Measurements from ENCODE around the gene DMD. TPM values are rescaled to one million over a fixed set of nuclear protein-coding genes. Genes with fewer than 3 reads are reported as not detected.
"Not testable (repeated sequence)": the region's sequence is repeated elsewhere in the genome, so short reads cannot be mapped to it uniquely, and the experiment has no call there.

The DMD gene
- total and polyA plus RNA-seq, 3 experiments from 2014 or later = 0.03 to 0.48 (median 0.40) TPM

- H3K27ac Mint-ChIP-seq = no peak overlapping the region
Observed at GRCh38 chrX:33195698-33196097, 15.7 kb downstream of the DMD start.

DNA sequence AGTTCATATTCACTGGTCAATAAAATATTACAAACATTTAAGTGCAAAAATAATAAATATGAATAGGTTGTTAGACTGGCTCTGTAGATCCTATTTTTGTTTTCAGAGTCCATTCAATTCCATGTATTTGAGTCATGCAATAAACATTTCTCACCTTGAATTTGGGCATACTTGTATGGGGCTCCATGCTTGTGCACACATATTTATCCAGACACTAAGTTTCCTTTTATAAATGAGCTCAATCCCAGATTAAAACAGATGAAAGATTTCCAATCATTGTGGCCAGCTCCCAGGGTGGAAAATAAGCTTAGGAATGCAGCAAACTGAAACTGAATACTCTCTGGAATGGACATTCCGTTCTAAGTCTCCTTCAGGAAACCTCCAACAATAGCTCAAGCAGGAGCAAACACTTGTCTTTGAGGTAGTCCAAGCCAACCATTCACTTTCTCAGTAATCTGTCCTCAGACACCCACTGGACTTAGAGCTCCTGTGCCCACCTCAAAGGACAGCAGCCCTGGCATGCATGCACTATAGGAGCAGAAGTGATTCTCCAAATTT is 16.4 kb downstream of the DMD start:
- ChIA-PET CTCF (no interaction called here), POLR2A (no interaction called here)
- no peak for DNase-seq
- H3K27ac ChIP-seq (ENCODE audit: low read depth, low read length) = no peak overlapping the region
- no peak overlapping the region for H3K4me3 ChIP-seq (ENCODE audit: low read length)
- Mint-ChIP-seq H3K36me3 (no peaks in the 10 kb centered on the region), H3K4me3 (no peak overlapping the region), H3K27ac (no peak overlapping the region), H3K9me3 (peaks cover 0 to 7% (median 3%) of the 10 kb centered on the region in 5 donors), H3K4me1 (no peaks in the 10 kb centered on the region), H3K27me3 (peaks cover 0 to 4% of the 10 kb centered on the region in 2 donors)
- H3K36me3 ChIP-seq (ENCODE audit: insufficient read depth, low read length) = no peaks in the 10 kb centered on the region
- no peaks in the 10 kb centered on the region for H3K27me3 ChIP-seq (ENCODE audit: insufficient read depth, low read length, poor library complexity, severe bottlenecking)
- H3K4me1 ChIP-seq (ENCODE audit: insufficient read depth, low read length) = no peaks in the 10 kb centered on the region
- no peaks in the 10 kb centered on the region for H3K9me3 ChIP-seq (ENCODE audit: low read length)

More at GRCh38 chrX:33195698-33196097, 15.7 kb downstream of the DMD start:
- no peaks in the 10 kb centered on the region for H3K36me3 ChIP-seq (ENCODE audit: insufficient read depth, low read length)
- H3K9me3 ChIP-seq (ENCODE audit: low read length) = no peaks in the 10 kb centered on the region
- no peaks in the 10 kb centered on the region for H3K27me3 ChIP-seq (ENCODE audit: insufficient read depth, low read length, poor library complexity, severe bottlenecking)
- ChIA-PET CTCF (no interaction called here), POLR2A (no interaction called here)
- no peak overlapping the region for H3K4me3 ChIP-seq (ENCODE audit: low read length)
- Mint-ChIP-seq H3K27me3 (peaks cover 0 to 4% of the 10 kb centered on the region in 2 donors), H3K36me3 (no peaks in the 10 kb centered on the region), H3K4me1 (no peaks in the 10 kb centered on the region), H3K4me3 (no peak overlapping the region), H3K9me3 (peaks cover 0 to 7% (median 3%) of the 10 kb centered on the region in 5 donors)
- H3K27ac ChIP-seq (ENCODE audit: low read depth, low read length) = no peak overlapping the region
- no peaks in the 10 kb centered on the region for H3K4me1 ChIP-seq (ENCODE audit: insufficient read depth, low read length)
- DNase-seq = no peak

DNA sequence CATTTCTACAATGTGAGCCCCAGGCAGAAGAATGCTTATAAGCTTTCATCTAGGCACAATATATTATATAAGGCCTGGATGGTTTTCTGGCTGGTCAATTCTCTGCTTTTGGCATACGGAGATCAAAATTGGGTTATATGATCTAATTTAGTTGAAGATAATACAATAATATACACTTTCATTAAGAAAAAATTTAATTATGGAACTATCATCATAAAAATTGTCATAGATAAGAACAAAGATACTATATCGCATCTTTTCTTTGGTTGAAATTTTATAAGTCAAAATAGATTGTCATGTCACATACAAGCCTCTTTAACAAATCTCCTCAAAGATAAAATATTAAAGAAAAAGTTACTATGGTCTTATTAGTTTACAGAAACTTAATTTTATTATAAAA is 17.1 kb downstream of the DMD start:
- Mint-ChIP-seq H3K27me3 (peaks cover 0 to 4% of the 10 kb centered on the region in 2 donors), H3K27ac (no peak overlapping the region), H3K36me3 (no peaks in the 10 kb centered on the region), H3K9me3 (peaks cover 0 to 5% (median 2%) of the 10 kb centered on the region in 5 donors), H3K4me3 (no peak overlapping the region), H3K4me1 (no peaks in the 10 kb centered on the region)
- no peaks in the 10 kb centered on the region for H3K36me3 ChIP-seq (ENCODE audit: insufficient read depth, low read length)
- POLR2A ChIA-PET = no interaction called here
- H3K9me3 ChIP-seq (ENCODE audit: low read length) = no peaks in the 10 kb centered on the region
- H3K27ac ChIP-seq (ENCODE audit: low read depth, low read length) = no peak overlapping the region
- H3K4me3 ChIP-seq (ENCODE audit: low read length) = no peak overlapping the region
- CTCF ChIA-PET = no interaction called here
- H3K27me3 ChIP-seq (ENCODE audit: insufficient read depth, low read length, poor library complexity, severe bottlenecking) = no peaks in the 10 kb centered on the region
- H3K4me1 ChIP-seq (ENCODE audit: insufficient read depth, low read length) = no peaks in the 10 kb centered on the region
- no peak for DNase-seq

GRCh38 chrX:33190016-33190415 is 21.3 kb downstream of the DMD start:
- Mint-ChIP-seq H3K9me3 (no peaks in the 10 kb centered on the region), H3K36me3 (no peaks in the 10 kb centered on the region), H3K4me3 (no peak overlapping the region), H3K27me3 (no peaks in the 10 kb centered on the region), H3K4me1 (no peaks in the 10 kb centered on the region), H3K27ac (no peak overlapping the region)
- Histone ChIP-seq H3K4me3 (ENCODE audit: low read length) (no peak overlapping the region), H3K36me3 (ENCODE audit: insufficient read depth, low read length) (no peaks in the 10 kb centered on the region), H3K27ac (ENCODE audit: low read depth, low read length) (no peak overlapping the region), H3K27me3 (ENCODE audit: insufficient read depth, low read length, poor library complexity, severe bottlenecking) (no peaks in the 10 kb centered on the region), H3K4me1 (ENCODE audit: insufficient read depth, low read length) (no peaks in the 10 kb centered on the region), H3K9me3 (ENCODE audit: low read length) (no peaks in the 10 kb centered on the region)
- ChIA-PET POLR2A (no interaction called here), CTCF (no interaction called here)
- no peak for DNase-seq

DNA sequence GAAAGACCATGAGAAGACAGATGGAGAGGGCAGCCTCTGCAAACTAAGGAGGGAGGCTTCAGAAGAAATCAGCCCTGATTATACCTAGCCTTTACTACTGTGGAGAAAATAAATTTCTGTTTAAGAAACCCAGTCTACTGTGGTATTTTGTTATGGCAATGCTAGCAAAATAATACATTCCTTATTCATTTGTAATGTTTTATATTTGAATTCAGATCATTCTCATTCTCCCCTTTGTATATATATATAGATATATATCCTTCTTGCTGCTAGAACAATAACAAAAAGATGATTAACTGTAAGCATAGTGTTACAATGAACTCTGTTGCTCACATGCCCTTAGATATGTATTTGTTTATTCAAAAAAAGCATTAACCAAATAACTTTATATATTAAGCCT is 22.5 kb downstream of the DMD start:
- ChIA-PET POLR2A (no interaction called here), CTCF (no interaction called here)
- Mint-ChIP-seq H3K4me1 (no peaks in the 10 kb centered on the region), H3K27me3 (no peaks in the 10 kb centered on the region), H3K27ac (no peak overlapping the region), H3K4me3 (no peak overlapping the region), H3K36me3 (no peaks in the 10 kb centered on the region), H3K9me3 (no peaks in the 10 kb centered on the region)
- H3K9me3 ChIP-seq (ENCODE audit: low read length) = no peaks in the 10 kb centered on the region
- no peak overlapping the region for H3K27ac ChIP-seq (ENCODE audit: low read depth, low read length)
- H3K4me1 ChIP-seq (ENCODE audit: insufficient read depth, low read length) = no peaks in the 10 kb centered on the region
- no peaks in the 10 kb centered on the region for H3K36me3 ChIP-seq (ENCODE audit: insufficient read depth, low read length)
- DNase-seq = no peak
- no peak overlapping the region for H3K4me3 ChIP-seq (ENCODE audit: low read length)
- H3K27me3 ChIP-seq (ENCODE audit: insufficient read depth, low read length, poor library complexity, severe bottlenecking) = no peaks in the 10 kb centered on the region

DNA sequence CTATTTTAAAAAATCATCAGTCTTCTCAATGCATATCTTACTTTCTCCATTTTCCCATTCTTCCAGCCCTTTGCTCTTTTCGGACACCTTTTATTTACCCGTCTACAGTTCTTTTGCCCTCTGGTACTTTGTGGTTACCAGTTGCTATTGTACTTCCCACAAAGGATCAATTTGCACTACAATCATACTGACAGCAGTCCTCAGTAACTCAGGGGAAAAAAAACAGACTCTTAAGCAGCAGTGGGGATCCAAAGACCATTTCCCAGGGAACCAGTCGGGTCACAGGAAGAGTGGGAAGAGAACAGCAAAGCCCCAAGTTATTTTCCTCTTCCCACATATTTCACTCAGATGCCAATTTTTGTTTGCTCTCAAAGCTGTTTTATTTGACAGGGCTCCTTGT is 23.1 kb downstream of the DMD start:
- Histone ChIP-seq H3K4me1 (ENCODE audit: insufficient read depth, low read length) (no peaks in the 10 kb centered on the region), H3K36me3 (ENCODE audit: insufficient read depth, low read length) (no peaks in the 10 kb centered on the region), H3K27me3 (ENCODE audit: insufficient read depth, low read length, poor library complexity, severe bottlenecking) (no peaks in the 10 kb centered on the region), H3K4me3 (ENCODE audit: low read length) (no peak overlapping the region), H3K9me3 (ENCODE audit: low read length) (no peaks in the 10 kb centered on the region), H3K27ac (ENCODE audit: low read depth, low read length) (no peak overlapping the region)
- DNase-seq = no peak
- Mint-ChIP-seq H3K36me3 (no peaks in the 10 kb centered on the region), H3K4me1 (no peaks in the 10 kb centered on the region), H3K9me3 (no peaks in the 10 kb centered on the region), H3K27ac (no peak overlapping the region), H3K4me3 (no peak overlapping the region), H3K27me3 (no peaks in the 10 kb centered on the region)
- POLR2A ChIA-PET = no interaction called here
- CTCF ChIA-PET = no interaction called here

- DNase-seq; H3K27ac Mint-ChIP-seq; H3K9me3 ChIP-seq (ENCODE audit: low read length); H3K36me3 ChIP-seq (ENCODE audit: insufficient read depth, low read length); H3K27me3 Mint-ChIP-seq; H3K36me3 Mint-ChIP-seq; CTCF ChIA-PET; H3K9me3 Mint-ChIP-seq; H3K4me3 ChIP-seq (ENCODE audit: low read length); POLR2A ChIA-PET; H3K27ac ChIP-seq (ENCODE audit: low read depth, low read length); H3K4me1 Mint-ChIP-seq; H3K4me3 Mint-ChIP-seq; H3K4me1 ChIP-seq (ENCODE audit: insufficient read depth, low read length); H3K27me3 ChIP-seq (ENCODE audit: insufficient read depth, low read length, poor library complexity, severe bottlenecking): not testable (repeated sequence)
Observed at GRCh38 chrX:33184803-33185202, 26.5 kb downstream of the DMD start.

DNA sequence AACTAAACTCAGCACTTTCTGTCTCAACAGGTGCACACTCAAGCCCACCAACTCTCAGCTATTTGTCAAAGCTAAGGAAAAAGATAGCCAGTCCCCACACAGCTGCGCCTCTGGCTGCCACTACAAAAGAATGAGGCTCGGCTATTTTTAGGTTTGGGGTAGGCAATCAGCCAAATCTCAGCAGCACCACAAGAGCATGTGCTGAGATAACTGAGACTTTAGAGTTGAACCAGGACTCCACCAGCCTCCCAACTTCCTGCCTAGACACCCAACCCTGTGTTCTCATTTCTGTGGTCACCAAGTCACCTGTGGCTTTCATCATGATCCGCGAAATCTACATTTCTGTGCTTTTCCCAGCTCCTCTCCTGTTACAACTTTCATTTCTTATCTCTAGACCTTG is 28.0 kb downstream of the DMD start:
- CTCF ChIA-PET = no interaction called here
- H3K4me3 ChIP-seq (ENCODE audit: low read length) = no peak overlapping the region
- no peak overlapping the region for H3K27ac Mint-ChIP-seq
- H3K4me1 Mint-ChIP-seq = no peaks in the 10 kb centered on the region
- peaks cover 0 to 5% (median 4%) of the 10 kb centered on the region in 5 donors for H3K9me3 Mint-ChIP-seq
- peaks cover 0 to 2% of the 10 kb centered on the region in 2 donors for H3K27me3 Mint-ChIP-seq
- POLR2A ChIA-PET = no interaction called here
- no peak overlapping the region for H3K4me3 Mint-ChIP-seq
- H3K27me3 ChIP-seq (ENCODE audit: insufficient read depth, low read length, poor library complexity, severe bottlenecking) = no peaks in the 10 kb centered on the region
- H3K4me1 ChIP-seq (ENCODE audit: insufficient read depth, low read length) = no peaks in the 10 kb centered on the region
- no peaks in the 10 kb centered on the region for H3K9me3 ChIP-seq (ENCODE audit: low read length)
- H3K27ac ChIP-seq (ENCODE audit: low read depth, low read length) = no peak overlapping the region
- no peaks in the 10 kb centered on the region for H3K36me3 ChIP-seq (ENCODE audit: insufficient read depth, low read length)
- no peaks in the 10 kb centered on the region for H3K36me3 Mint-ChIP-seq
- DNase-seq = no peak

DNA sequence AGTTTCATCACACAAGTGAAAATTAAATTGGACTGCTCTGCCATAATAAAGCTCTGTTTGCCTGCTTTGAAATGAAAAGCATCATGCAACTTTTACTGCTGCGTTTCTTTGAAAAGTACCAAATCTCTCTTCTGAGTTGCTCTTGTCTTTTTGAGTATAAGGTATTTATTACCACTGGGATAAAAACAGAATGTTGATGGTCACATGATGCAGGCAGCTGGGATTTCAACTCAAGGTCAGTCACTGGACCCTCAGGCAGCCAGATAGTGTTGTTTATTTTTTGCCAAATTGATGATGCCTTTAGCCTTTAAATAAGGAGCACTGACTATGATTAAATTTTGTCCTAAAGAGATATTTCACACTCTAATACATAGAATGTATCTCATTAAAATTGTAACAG is 32.7 kb downstream of the DMD start:
- Histone ChIP-seq H3K36me3 (ENCODE audit: insufficient read depth, low read length) (no peaks in the 10 kb centered on the region), H3K9me3 (ENCODE audit: low read length) (no peaks in the 10 kb centered on the region), H3K4me3 (ENCODE audit: low read length) (no peak overlapping the region), H3K4me1 (ENCODE audit: insufficient read depth, low read length) (no peaks in the 10 kb centered on the region), H3K27ac (ENCODE audit: low read depth, low read length) (no peak overlapping the region), H3K27me3 (ENCODE audit: insufficient read depth, low read length, poor library complexity, severe bottlenecking) (no peaks in the 10 kb centered on the region)
- Mint-ChIP-seq H3K4me3 (no peak overlapping the region), H3K9me3 (peaks cover 0 to 12% (median 5%) of the 10 kb centered on the region in 5 donors), H3K27ac (no peak overlapping the region), H3K4me1 (no peaks in the 10 kb centered on the region), H3K27me3 (peaks cover 0 to 2% of the 10 kb centered on the region in 2 donors), H3K36me3 (no peaks in the 10 kb centered on the region)
- ChIA-PET POLR2A (no interaction called here), CTCF (no interaction called here)
- no peak for DNase-seq

Data from CD8-positive, alpha-beta memory T cell (primary cell).